GM23248 (cell line): ENCODE results near the gene TNFAIP8L2. TPM values are rescaled to one million over a fixed set of nuclear protein-coding genes. Genes with fewer than 3 reads are reported as not detected.

Experiments
- DNase-seq: peaks from one replicate; pipeline ENCODE4 v3.0.0-alpha.2; 2015
- H2AFZ ChIP-seq: fragments of 200-600 bp; sonication (generic); 2 replicates; pipeline ENCODE4 v1.6.1; 2016; ENCODE audit warnings: antibody characterized with exemption
- H3F3A ChIP-seq: fragments of 200-600 bp; sonication (generic); 2 replicates; pipeline ENCODE4 v1.6.1; 2016; ENCODE audit warnings: mild to moderate bottlenecking, antibody characterized with exemption, mixed run types; ENCODE audit not compliant: insufficient read depth
- H3K27ac ChIP-seq: fragments of 200-600 bp; sonication (generic); 2 replicates; pipeline ENCODE4 v1.5.1; 2016; ENCODE audit warnings: mild to moderate bottlenecking
- H3K27me3 ChIP-seq: fragments of 200-600 bp; sonication (generic); replicated peaks from 2 replicates; pipeline ENCODE4 v1.6.1; 2016; ENCODE audit warnings: mild to moderate bottlenecking; ENCODE audit not compliant: insufficient read depth
- H3K36me3 ChIP-seq: fragments of 200-600 bp; sonication (generic); 2 replicates; pipeline ENCODE4 v1.6.1; 2016; ENCODE audit warnings: low read depth, mild to moderate bottlenecking
- H3K4me1 ChIP-seq: fragments of 200-600 bp; sonication (generic); 2 replicates; pipeline ENCODE4 v1.6.1; 2016; ENCODE audit warnings: mild to moderate bottlenecking; ENCODE audit not compliant: insufficient read depth
- H3K4me2 ChIP-seq: fragments of 200-600 bp; sonication (generic); one replicate; pipeline ENCODE4 v1.6.1; 2016; ENCODE audit warnings: mild to moderate bottlenecking; ENCODE audit not compliant: unreplicated experiment
- H3K4me3 ChIP-seq: fragments of 200-600 bp; sonication (generic); 2 replicates; pipeline ENCODE4 v1.5.1; 2016; ENCODE audit warnings: mild to moderate bottlenecking
- H3K79me2 ChIP-seq: fragments of 200-600 bp; sonication (generic); 2 replicates; pipeline ENCODE4 v1.6.1; 2016; ENCODE audit warnings: mild to moderate bottlenecking; ENCODE audit not compliant: insufficient read depth
- H3K9ac ChIP-seq: fragments of 200-600 bp; sonication (generic); 2 replicates; pipeline ENCODE4 v1.6.1; 2016; ENCODE audit warnings: mild to moderate bottlenecking
- H3K9me2 ChIP-seq: fragments of 200-600 bp; sonication (generic); 2 replicates; pipeline ENCODE4 v1.6.1; 2016; ENCODE audit warnings: mixed run types, mild to moderate bottlenecking, moderate library complexity; ENCODE audit not compliant: insufficient read depth
- H3K9me3 ChIP-seq: fragments of 200-600 bp; sonication (generic); one replicate; pipeline ENCODE4 v1.6.1; 2017; ENCODE audit warnings: low read depth
- H4K20me1 ChIP-seq: fragments of 200-600 bp; sonication (generic); 2 replicates; pipeline ENCODE4 v1.6.0; 2016; ENCODE audit not compliant: insufficient read depth
- EZH2 ChIP-seq: fragments of 200-600 bp; sonication (generic); IDR thresholded peaks from 2 replicates; pipeline ENCODE4 v1.6.1; 2018; ENCODE audit warnings: antibody characterized with exemption, mild to moderate bottlenecking; ENCODE audit not compliant: insufficient read depth, poor library complexity, severe bottlenecking
- EZH2phosphoT487 ChIP-seq: fragments of 200-600 bp; sonication (generic); IDR thresholded peaks from 2 replicates; pipeline ENCODE4 v1.6.1; 2018; ENCODE audit warnings: antibody characterized with exemption, moderate library complexity, mild to moderate bottlenecking, low read depth; ENCODE audit not compliant: insufficient read depth
- WGBS, 2 experiments: methylation state at CpG; one replicate each; pipeline ENCODE4 v1.1.6; 2015 to 2017; ENCODE audit warnings: low lambda C conversion rate in 2 of 2, low coverage in 1 of 2; ENCODE audit errors: missing lambda C conversion rate in 2 of 2; 5-methylcytosine and 5-hydroxymethylcytosine counted together
- in situ Hi-C: fragments of 300-500 bp; cut with MboI; formaldehyde crosslinking; loops from 2 replicates; pipeline ENCODE4 v1.15.0; 2020
- polyA plus RNA-seq: library from polyadenylated mRNA; unstranded; fragments of >200 nt; fragmentation: Nextera tagmentation; extraction: Ambion mirVana; gene quantifications from 2 replicates; pipeline ENCODE4 v1.2.1, GENCODE V29; 2016
- total RNA-seq: library from RNA; depleted of rRNA; stranded (reverse); fragments of >200 nt; shearing (Covaris generic); gene quantifications from 2 replicates; pipeline ENCODE4 v1.2.3, GENCODE V29; 2014; rRNA removed

Gene TNFAIP8L2
- total RNA-seq (not detected in 2 replicates), polyA plus RNA-seq (not detected in 2 replicates)

- Histone ChIP-seq H3K4me1 (no peaks in the 10 kb centered on the region), H3K36me3 (peaks cover 12% of the 10 kb centered on the region; the same call in 1 of the 2 replicates), H3F3A (0 out of 2 replicates have a peak, but pooled peaks cover 5% of the 10 kb centered on the region), H3K4me2 (no peak within 1 kb of the TSS), H3K9ac (no peak within 1 kb of the TSS), H3K9me3 (no peaks in the 10 kb centered on the region), H3K27ac (no peak within 1 kb of the TSS), H3K27me3 (no peaks in the 10 kb centered on the region), H2AFZ (no peak within 1 kb of the TSS), H3K4me3 (no peak within 1 kb of the TSS), H3K9me2 (no peaks in the 10 kb centered on the region), H4K20me1 (no peaks in the 10 kb centered on the region), H3K79me2 (no peaks in the 10 kb centered on the region)
- in situ Hi-C loops = no loop called here
- 56 to 61% methylated on average over 4 of the region's 4 CpGs for WGBS, 2 experiments
- TF ChIP-seq EZH2 (no peak), EZH2phosphoT487 (no peak)
- no peak for DNase-seq
Observed at GRCh38 chr1:151156515-151156819, at the start of gene TNFAIP8L2. TNFAIP8L2 (plus strand) TSS chr1:151156649; CDS start chr1:151158698, 2,049 bp downstream.

- Histone ChIP-seq H3K27ac (no peak overlapping the region), H2AFZ (0 out of 2 replicates have a peak overlapping the region, but pooled peaks have one; percentile 14), H3K9ac (no peak overlapping the region), H3F3A (no peaks in the 10 kb centered on the region), H4K20me1 (no peaks in the 10 kb centered on the region), H3K4me3 (no peak overlapping the region), H3K9me2 (no peaks in the 10 kb centered on the region), H3K36me3 (no peaks in the 10 kb centered on the region; the same call in 1 of the 2 replicates), H3K9me3 (no peaks in the 10 kb centered on the region), H3K4me2 (no peak overlapping the region), H3K27me3 (no peaks in the 10 kb centered on the region), H3K4me1 (peaks cover 7% of the 10 kb centered on the region; the same call in 1 of the 2 replicates), H3K79me2 (no peaks in the 10 kb centered on the region)
- in situ Hi-C loops = no loop called here
- 58 to 65% methylated on average over 2 of the region's 2 CpGs for WGBS, 2 experiments
- peak; percentile 56 for DNase-seq
- no peak for TF ChIP-seq EZH2phosphoT487
- no peak for TF ChIP-seq EZH2
Observed at GRCh38 chr1:151106894-151107293, 49.6 kb upstream of the TNFAIP8L2 start.

- Histone ChIP-seq H4K20me1 (no peaks in the 10 kb centered on the region), H3K4me1 (peaks cover 7% of the 10 kb centered on the region; the same call in 1 of the 2 replicates), H3K4me3 (no peak overlapping the region), H2AFZ (no peak overlapping the region), H3K9me3 (no peaks in the 10 kb centered on the region), H3F3A (no peaks in the 10 kb centered on the region), H3K9me2 (no peaks in the 10 kb centered on the region), H3K9ac (no peak overlapping the region), H3K36me3 (no peaks in the 10 kb centered on the region; the same call in 1 of the 2 replicates), H3K4me2 (no peak overlapping the region), H3K27me3 (no peaks in the 10 kb centered on the region), H3K79me2 (no peaks in the 10 kb centered on the region), H3K27ac (no peak overlapping the region)
- WGBS, 2 experiments = 97 to 99% methylated on average over 5 of the region's 5 CpGs
- TF ChIP-seq EZH2 (no peak), EZH2phosphoT487 (no peak)
- in situ Hi-C loops = no loop called here
- no peak for DNase-seq
Observed at GRCh38 chr1:151108331-151108730, 48.1 kb upstream of the TNFAIP8L2 start.

- H3K9me2 ChIP-seq = no peaks in the 10 kb centered on the region
- WGBS, 2 experiments = 94 to 96% methylated on average over 5 of the region's 5 CpGs
Observed at GRCh38 chr1:151113877-151114276, 42.6 kb upstream of the TNFAIP8L2 start.

More at GRCh38 chr1:151113877-151114276, 42.6 kb upstream of the TNFAIP8L2 start:
- no peaks in the 10 kb centered on the region for H3K79me2 ChIP-seq
- no peak overlapping the region for H3K9ac ChIP-seq
- no peaks in the 10 kb centered on the region for H4K20me1 ChIP-seq
- H3K9me3 ChIP-seq = no peaks in the 10 kb centered on the region
- H2AFZ ChIP-seq = no peak overlapping the region
- peaks cover 9% of the 10 kb centered on the region; the same call in 1 of the 2 replicates for H3K36me3 ChIP-seq
- in situ Hi-C loops = no loop called here
- H3K27me3 ChIP-seq = no peaks in the 10 kb centered on the region
- no peak overlapping the region for H3K27ac ChIP-seq
- H3F3A ChIP-seq = no peaks in the 10 kb centered on the region
- no peak overlapping the region for H3K4me2 ChIP-seq
- no peak overlapping the region for H3K4me3 ChIP-seq
- no peaks in the 10 kb centered on the region for H3K4me1 ChIP-seq
- no peak for TF ChIP-seq EZH2phosphoT487
- DNase-seq = no peak
